HG03039 (cell line): Measurements from ENCODE around the gene REEP1.
A peak's percentile ranks its signal among the peaks of the same experiment; 100 is the strongest.
"Not testable (repeated sequence)": the region's sequence is repeated elsewhere in the genome, so short reads cannot be mapped to it uniquely, and the experiment has no call there.

Experiments
- ATAC-seq: cut with Tn5 transposase; IDR thresholded peaks from one replicate; pipeline ENCODE4 v1.9.1; 2021; ENCODE audit warnings: mild to moderate bottlenecking, moderate library complexity; ENCODE audit not compliant: unreplicated experiment

The REEP1 gene

DNA sequence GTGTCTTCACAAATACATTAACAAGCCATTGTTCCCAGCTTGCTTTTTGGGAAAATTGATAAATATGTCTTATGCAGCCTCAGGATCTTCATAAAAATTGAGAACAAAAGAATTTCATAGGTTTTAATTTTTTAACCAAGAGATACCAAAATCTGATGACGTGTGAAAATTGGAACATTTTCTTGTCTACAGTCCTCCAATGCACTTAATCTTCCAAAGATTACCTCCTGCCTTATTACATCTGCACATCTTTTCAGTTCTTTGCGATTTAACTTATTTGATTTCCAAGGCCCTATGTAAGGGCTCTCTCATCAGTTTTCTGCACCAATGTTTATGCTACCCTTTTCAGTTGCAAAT, 135.1 kb downstream of the REEP1 start:
- no peak for ATAC-seq

DNA sequence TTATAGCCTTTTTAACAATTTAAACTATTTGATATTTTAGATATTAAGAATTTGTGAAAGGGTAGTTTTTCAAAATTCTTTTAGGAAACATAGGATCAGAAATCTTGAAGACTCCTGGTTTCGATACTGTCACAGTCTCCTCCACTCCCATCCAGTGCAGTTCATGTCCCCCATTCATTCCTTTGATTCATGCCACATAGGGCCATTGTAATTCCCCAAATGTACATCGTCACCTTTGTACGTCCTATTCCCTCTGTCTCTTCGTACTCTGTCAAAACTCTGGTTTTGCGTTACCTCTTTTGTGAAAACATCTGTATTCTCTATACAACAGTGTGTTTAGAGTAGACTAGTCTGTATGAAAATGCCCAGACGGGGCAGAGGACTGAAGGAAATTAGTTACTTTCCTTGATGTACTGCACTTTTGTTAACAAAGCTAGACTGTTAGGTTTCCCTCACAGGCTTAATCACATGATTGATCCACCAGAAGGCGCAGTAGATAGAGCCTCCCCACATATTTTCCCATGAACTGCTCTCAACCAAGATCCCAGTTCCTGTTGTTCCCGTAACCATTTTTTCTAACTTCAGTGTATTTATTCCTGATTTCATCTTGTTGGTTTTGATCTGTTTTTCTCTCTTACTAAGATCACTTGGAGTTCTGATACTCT, 135.6 kb downstream of the REEP1 start:
- no peak for ATAC-seq

DNA sequence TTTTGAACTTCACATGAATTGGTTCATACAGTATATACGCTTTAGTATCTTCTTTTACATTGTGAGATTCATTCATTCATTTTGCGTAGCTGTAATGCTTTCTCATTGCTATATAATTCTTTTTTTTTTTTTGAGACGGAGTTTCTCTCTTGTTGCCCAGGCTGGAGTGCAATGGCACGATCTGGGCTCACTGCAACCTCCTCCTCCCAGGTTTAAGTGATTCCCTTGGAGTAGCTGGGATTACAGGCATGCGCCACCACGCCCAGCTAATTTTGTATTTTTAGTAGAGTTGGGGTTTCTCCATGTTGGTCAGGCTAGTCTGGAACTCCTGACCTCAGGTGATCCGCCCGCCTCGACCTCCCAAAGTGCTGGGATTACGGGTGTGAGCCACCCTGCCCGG, 136.9 kb downstream of the REEP1 start:
- not testable (repeated sequence) for ATAC-seq

DNA sequence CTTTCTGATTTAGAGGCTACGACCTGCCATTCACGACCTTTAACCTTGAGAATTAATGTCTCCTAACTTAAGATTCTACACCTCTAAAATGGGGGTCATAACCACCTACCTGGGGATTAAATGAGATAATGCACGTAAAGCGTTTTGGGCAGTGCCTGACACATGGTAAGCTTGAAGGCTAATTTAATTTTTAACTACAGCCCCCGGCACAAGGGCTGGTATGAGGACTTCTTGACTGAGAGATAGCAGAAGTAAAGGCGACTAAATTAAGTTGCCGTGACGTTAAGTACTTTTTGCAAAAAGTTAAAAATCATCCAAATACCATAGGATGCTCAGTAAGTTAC, 137.6 kb downstream of the REEP1 start:
- ATAC-seq, result no peak

DNA sequence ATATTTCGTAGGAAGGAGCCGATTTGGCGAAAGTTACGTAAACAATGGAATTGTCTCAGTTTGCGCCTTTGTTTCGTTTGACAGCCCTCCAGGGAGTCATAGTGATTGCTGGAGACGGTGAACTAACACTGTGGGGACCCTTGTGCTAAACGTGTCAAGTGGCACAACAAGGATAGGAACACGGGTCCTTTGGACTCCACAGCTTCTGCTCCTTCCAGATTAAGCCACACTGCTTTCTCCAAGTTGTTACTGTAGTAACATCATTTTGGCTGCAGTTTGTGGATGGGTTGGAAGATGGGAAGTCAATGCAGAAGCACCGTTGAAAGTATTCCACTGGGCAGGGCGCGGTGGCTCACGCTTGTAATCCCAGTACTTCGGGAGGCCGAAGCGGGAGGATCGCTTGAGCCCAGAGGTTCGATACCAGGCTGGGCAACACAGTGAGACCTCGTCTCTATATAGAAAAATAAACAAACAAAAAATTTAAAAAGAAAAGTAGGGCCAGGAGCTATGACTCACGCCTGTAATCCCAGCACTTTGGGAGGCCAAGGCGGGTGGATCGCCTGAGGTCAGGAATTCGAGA, 141.5 kb downstream of the REEP1 start:
- no peak for ATAC-seq

DNA sequence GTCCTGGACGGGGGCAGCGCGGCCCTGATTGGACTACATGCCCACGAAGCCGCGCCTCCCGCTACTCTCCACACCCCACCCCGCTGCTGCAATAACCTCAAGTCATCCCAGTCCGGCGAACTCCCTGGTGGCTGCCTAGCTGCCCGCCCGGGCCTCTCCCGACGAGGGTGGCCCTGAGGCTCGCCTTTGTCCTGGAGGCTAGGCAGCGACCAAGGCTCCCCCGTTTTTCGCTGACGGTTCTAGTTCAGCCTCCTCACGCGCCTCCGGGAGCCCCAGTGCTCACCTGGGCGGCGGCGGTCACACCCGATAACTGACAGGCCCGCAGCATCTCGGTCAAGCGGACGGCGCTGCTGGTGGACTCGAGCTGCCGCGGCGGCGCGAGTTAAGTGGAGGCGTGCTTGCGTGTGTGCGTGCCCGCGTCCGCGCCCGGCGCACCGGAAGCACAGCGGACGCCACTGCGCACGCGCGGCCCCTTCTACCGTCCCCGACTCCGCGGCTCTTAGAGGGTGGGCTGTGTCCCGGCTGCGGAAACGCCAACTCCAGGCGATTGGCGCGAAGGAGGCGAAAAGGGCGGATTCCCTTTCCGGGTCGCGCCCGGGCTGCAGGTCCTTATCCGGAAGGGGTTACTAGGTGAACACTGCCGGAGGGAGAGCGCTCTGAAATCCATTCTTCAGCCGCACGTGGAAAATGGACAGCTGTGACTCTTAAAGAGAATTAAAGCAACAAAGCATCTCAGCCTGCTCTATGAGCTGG, 142.2 kb downstream of the REEP1 start, which contains the start of gene IMMT:
TSS of gene IMMT (minus strand) at position 408 of the 753 bp plus-strand sequence. CDS start at position 328, 80 bp downstream.
- peak; percentile 83 for ATAC-seq

DNA sequence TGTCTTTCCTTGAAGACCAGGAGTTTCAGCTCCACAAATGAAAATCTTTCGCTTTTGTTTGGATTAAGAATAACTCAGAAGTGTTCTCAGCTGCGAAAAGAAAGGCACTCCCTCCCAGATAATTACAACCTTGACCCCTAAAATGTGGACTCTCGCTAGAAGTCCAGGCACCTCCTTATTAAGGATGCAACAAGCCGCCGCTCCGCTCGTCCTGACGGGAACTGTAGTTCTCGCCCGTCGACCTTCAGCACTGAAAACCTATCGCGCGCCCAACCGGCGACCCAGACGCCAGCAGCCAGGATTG, 142.7 kb downstream of the REEP1 start:
- ATAC-seq, result no peak

DNA sequence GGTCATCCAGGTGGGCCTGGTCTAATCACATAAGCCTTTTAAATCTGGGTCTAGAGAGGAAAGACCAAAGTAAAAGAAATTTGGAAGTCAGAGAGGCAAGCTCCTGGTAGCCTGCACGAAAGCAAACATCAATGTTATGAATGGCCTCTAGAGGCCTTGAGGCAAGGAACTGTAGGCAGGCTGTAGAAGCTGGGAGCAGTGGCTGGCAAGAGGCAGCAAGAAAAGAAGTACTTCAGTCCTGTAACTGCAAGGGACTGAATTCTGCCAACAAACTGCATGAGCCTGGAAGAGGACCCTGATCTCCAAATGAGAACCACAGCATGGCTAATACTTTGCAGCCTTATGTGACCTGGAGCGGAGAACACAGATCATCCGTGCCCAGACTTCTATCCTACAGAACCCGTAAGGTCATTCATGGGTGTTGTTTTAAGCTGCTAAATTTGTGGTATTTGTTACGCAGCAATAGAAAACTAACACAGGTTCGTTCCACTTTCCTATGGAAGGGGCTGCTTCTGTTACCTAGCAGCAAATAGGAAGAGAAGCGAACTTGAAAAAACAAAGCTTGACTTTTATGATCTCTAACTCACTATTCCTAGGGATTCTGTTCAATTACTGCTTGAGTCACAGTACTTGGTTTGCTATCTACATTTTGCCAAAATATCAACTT, 143.4 kb downstream of the REEP1 start:
- ATAC-seq, result no peak

DNA sequence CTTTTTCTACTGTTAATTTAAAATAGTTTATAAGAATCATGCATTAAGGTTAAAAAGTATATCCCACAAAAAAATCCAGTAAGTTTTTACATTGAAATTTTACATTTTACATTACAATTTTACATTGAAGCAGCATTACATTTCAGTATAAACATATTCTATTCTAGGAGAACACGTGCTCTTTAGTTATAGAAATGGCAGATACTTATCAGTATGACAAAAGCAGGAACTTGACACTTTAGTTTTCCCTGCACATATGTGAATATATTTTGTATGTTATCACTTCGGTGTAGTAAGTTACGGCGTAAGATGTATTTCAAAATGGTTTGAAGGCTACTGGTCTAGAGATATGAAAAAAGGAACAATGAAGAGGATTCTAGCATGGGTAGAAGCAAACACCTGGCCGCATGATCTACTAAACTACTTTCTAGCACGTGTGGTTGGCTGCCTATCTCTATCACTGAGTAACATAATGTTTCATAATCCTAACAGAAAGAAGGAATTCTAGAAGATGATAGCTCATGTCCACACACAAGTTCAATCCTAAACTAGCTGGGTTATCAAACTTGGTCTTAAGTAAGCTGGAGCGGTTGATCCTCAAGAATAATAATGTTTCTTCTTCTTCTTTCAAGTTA, 147.5 kb downstream of the REEP1 start:
- no peak for ATAC-seq

DNA sequence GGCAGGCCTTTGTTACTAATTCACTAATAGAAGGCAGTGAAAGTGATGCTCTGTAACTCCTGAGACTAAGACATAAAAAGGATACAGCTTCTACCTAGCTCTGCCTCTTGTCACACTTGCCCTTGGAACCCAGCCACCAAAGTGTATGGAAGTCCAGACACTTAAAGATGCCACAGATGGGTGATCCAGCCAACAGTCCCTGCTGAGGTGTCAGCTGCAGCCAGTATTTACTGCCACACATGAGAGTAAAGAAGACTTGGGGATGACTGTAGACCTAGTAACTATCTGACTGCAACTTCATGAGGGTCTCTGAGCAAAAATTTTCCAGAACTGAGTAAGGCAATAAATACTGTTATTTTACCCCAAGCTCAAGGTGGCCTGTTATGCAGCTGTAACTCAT, 151.0 kb downstream of the REEP1 start:
- no peak for ATAC-seq

DNA sequence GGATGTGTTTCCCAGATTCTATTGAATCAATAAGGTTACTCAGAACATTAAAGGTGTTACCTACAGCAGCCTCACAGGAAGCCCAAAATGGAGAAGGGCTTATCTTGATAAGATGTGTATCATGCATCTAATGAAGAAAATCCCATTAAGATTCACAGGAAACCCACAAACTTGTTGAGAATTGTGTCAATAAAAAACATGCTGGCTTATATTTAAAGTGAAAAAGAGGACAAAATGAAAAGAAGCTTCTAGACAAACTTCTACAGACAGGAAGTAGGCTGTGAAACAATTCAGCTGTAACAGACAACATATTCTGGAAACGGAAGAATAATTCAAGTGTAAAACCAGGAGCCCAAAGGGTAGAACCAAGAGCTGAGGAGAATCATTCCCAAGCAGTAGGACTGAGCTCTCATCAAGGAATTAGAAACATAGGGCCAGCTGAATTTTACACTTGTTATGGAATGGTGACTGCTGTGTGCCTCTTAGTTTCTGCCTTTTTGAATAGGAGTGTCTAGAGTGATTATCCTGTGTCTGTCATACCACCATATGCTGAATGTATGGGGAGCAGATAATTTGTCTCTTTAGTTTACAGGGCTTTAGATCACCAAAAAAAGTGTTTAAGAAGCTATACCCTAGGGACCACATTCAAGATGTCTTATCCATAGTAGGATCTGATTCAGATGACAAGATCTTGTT, 151.8 kb downstream of the REEP1 start:
- no peak for ATAC-seq

DNA sequence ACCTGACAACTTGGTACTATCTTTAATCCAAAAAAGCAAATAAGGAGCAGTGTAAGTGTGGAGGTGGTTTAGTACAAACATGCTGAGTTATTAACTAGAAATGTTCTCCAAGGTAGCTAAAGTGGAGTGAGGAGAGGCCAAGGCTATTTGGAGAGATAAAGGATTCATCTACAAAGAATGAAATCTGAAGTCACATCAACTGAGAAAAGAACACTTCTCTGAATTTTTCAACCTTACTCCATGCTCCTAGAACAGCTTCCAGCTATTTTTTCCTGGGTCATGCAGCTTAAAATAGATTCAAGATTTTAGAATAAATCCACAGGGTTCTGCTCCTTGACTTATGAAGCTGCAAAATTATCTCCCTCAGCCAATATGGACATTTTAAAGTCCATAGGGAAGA, 160.8 kb downstream of the REEP1 start:
- ATAC-seq, result no peak

DNA sequence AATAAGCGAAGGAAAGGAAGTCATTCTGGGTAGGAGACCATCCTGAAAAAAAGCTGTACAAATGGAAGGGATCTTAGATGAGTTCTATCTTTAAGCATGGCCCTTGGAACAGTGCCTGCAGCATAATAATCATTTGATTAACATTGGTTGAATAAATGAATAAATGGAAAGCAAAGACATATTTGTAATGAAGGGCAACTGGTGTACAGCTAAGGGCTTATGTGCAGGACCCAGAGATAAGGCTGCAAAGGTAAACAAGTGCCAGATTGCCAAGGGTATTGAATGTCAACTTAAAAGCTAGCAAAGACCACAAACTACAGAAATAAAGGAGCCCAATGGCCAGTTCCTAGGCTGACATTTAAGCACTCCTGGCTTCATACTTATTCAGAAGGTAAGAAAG, 161.6 kb downstream of the REEP1 start:
- ATAC-seq, result no peak

DNA sequence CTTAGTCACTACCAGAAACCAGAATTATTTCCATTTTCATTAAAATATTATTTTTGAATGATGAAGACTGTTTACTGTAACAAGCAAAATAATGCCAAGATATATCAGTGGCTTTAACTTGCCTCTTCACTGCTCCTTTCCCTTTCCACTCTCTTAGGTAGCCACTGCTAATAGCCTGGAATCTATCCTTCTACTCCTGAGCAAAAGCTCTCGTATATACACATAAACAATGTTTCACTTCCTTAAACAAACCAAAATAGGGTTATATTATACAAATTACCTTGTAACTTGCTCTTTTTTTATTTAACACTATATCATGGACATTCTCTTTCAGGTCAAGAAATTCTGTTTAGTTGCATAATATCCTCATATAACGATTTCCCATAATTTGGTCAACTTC, 163.0 kb downstream of the REEP1 start:
- no peak for ATAC-seq

DNA sequence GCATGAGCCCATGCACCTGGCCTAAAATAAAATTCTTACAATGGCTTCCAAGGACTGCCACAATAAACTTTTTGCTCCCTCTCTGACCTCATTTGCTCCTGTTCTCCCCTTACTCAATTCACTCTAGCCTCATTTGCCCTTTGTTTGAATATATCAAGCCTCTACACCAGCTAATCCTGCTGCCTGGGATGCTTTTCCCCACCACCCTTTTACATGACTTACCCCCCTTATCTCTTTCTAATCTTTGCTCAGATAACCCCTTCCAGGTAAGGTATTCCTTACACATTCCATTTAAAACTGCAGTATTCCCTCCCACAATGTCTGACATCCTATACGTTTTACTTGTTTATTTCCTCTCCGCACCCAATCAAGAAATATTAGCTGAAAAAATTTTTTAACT, 164.8 kb downstream of the REEP1 start:
- no peak for ATAC-seq

DNA sequence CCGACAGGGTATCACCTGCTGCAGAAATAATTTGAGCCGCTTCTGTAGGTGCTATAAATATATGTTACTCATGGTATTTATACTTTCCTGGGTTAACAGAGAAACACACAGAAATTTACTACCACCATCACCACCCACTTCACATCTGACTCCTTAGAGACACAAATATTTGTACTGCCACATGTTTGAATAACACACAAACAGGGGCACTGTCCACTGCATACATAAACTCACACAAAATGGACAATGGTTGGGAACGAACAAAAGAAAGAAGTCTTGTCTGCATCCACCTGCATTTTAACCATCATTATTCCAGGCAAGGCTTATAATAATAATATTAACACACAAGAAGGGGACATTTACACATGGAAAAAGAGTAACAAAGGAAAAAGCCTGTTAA, 166.1 kb downstream of the REEP1 start:
- no peak for ATAC-seq

DNA sequence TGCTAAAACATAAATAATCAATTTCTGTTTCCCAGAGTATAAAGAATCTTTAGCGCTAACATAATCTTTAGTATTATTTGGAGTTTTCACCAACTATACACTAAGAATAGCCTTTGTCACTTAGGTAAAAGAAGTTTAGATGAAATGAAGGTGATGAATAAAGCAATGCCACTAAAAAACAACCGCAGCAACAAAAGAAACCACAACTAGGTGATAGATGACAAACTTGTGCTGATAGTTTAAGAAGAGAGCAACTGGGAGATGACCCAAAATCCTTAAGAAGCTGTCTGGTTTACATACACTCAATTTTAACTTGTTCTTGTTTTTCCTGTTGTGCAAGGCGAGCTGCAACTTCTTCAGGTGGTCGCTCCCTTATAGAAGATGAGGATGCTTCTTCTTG, 167.0 kb downstream of the REEP1 start:
- ATAC-seq, result no peak
